Motor neuron (in vitro differentiated cells): ENCODE results near the gene C3orf18. TPM values are rescaled to one million over a fixed set of nuclear protein-coding genes. Genes with fewer than 3 reads are reported as not detected.

Experiments
- ATAC-seq, 8 experiments: fragments of 200-7000 bp; cut with Tn5 transposase; replicated peaks in 6 of 8; 2 replicates each; pipeline ENCODE4 v1.8.0; 2021; ENCODE audit warnings: mild to moderate bottlenecking in 8 of 8, moderate library complexity in 8 of 8
- H3K27ac ChIP-seq, 2 donors: fragments of 250-450 bp; sonication (Bioruptor Pico); 2 replicates each; pipeline ENCODE4 v1.9.0; 2021; ENCODE audit warnings: antibody characterized with exemption in 2 of 2, mild to moderate bottlenecking in 2 of 2, moderate library complexity in 1 of 2
- H3K4me1 ChIP-seq, 2 donors: fragments of 250-450 bp; sonication (Bioruptor Pico); replicated peaks in 1 of 2; 2 replicates each; pipeline ENCODE4 v1.6.1; 2021; ENCODE audit warnings: antibody characterized with exemption in 2 of 2, mild to moderate bottlenecking in 2 of 2, moderate library complexity in 1 of 2
- H3K4me3 ChIP-seq, 5 donors: fragments of 250-450 bp; sonication (Bioruptor Pico); 2 replicates each; pipeline ENCODE4 v1.9.0; 2021; ENCODE audit warnings: antibody characterized with exemption in 5 of 5, mild to moderate bottlenecking in 5 of 5, moderate library complexity in 4 of 5
- WGBS, 10 experiments: fragments of 450-650 bp; shearing (Covaris generic); methylation state at CpG; one replicate each; pipeline ENCODE4 v1.0.0; 2022; 5-methylcytosine and 5-hydroxymethylcytosine counted together
- in situ Hi-C, 9 experiments: fragments of 400-800 bp; cut with MboI; loops; one replicate each; pipeline ENCODE4 v1.15.0; 2021; ENCODE audit warnings: low sequenced_read_pairs in 9 of 9, low pct_unique_long_range_greater_than_20kb in 2 of 9; ENCODE audit not compliant: unreplicated experiment in 9 of 9
- total RNA-seq, 8 experiments: library from RNA; unstranded; fragments of 300-600 nt; gene quantifications; 2 replicates each; pipeline versions ENCODE4 v1.2.3 to v1.2.4, GENCODE V29; 2022

Gene C3orf18
- total RNA-seq, 8 experiments from 2014 or later: 7.4 to 12.3 (median 10.7) TPM

DNA sequence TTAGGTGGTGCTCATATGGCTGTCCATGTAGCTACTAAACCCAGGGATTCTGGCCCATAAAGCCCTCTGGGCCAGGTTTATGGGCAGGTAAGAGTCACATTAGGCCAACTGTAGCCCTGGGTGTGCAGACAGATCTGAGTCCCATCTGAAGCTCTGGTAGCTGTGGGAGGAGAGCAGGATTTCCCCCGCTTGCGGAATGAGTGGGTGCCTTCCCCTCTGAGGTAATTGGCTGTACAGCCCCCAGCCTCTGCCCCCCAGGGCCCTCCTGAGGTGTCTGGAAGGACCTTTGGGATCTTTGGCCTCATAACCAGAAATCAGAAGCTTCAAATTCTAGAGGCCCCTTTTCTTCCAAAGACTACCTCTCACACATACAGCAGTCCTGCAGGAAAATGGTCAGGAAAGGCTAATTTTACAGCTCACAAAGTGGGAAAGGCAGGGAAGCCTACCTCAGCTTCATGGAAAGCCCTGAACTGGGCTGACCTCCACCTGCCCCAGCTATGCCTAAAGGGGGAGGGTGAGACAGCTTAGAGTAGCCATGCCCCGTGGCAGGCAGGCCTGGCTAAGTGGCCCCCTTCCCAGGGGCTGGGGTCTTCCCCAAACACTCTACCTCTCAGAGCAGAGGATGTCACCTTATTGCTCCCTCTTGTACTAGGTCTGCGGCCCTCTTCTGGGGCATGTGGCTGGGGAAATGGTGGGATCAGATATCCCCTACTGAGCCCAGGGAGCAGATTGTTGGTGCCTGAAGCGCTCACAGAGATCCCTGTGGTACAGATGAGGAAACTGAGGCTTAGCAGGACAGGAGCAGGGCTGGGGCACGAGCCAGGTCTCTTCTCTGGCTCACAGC is 18.6 kb upstream of the C3orf18 start:
- Histone ChIP-seq H3K27ac (no peak overlapping the region), H3K4me1 (peaks cover 0 to 4% of the 10 kb centered on the region in 2 donors), H3K4me3 (no peak overlapping the region)
- ATAC-seq: no peak
- WGBS, 10 experiments: 80 to 90% (median 86%) methylated on average over 1 to 3 of the region's 6 CpGs; no CpG with 5 or more reads in 5 of the 10 experiments
- in situ Hi-C loops: no loop called here

DNA sequence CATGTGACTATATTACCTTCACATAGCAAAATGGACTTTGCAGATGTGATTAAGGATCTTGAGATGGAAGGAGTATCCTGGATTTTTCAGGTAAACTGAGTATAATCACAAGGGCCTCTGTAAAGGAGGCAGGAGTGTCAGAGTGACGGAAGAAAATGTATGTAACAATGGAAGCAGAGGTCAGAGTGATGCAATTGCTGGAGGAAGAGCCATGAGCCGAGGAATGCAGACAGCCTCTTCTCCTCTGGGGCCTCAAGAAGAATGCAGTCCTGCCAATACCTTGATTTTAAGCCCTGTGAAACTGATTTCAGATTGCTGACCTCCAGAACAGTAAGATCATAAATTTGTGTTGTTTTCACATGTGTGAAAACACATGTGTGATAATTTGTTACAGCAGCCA is 16.8 kb upstream of the C3orf18 start:
- Histone ChIP-seq H3K27ac (no peak overlapping the region), H3K4me3 (no peak overlapping the region), H3K4me1 (peaks cover 0 to 4% of the 10 kb centered on the region in 2 donors)
- in situ Hi-C loops: no loop called here
- 20 to 100% (median 80%) methylated on average over 1 to 2 of the region's 2 CpGs; no CpG with 5 or more reads in 1 of the 10 experiments for WGBS, 10 experiments
- no peak for ATAC-seq

DNA sequence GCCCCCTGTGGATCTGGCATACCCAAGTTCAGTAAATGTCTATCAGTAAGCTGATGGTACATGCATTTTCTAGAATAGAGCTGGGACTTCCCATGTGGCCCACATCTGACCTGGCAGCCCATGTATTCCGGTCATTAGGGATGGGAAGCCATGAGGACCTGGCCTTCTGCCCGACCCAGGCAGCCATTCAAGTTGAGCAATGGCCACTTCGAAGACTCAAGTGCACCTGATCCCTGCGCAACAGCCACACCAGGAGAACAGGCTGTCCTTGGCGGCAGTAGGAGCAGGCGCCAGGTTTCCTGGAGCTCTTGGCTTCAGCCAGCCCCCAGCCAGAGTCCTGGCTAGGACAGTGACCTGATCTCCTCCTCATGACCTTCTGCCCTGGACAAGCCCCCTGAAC is 16.4 kb upstream of the C3orf18 start:
- Histone ChIP-seq H3K4me1 (peaks cover 0 to 4% of the 10 kb centered on the region in 2 donors), H3K27ac (no peak overlapping the region), H3K4me3 (no peak overlapping the region)
- WGBS, 10 experiments: 64 to 100% (median 93%) methylated on average over 1 to 3 of the region's 6 CpGs; no CpG with 5 or more reads in 5 of the 10 experiments
- in situ Hi-C loops: no loop called here
- ATAC-seq: no peak

DNA sequence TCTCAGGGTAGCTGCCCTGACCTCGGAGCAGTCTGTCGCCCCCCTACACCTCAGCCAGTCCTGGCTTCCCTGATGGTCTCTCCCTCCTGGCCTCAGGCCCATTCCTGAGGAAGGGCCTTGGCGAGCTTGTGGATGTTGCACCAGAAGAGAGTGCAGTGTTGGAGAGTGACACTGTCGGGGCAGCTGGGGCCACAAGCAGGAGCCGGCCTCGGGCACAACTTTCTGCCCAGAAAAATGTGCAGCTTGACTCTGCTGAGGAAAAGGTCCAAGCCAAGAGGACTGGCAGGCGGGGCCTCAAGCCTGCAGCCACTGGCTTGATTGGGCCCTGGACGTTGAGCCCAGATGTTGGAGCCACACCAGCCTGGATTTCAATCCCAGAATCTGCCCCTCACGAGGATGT is 14.5 kb upstream of the C3orf18 start:
- WGBS, 10 experiments: 81 to 100% (median 89%) methylated on average over 2 to 4 of the region's 9 CpGs; no CpG with 5 or more reads in 6 of the 10 experiments
- no peak overlapping the region for H3K4me3 ChIP-seq
- ATAC-seq: no peak

DNA sequence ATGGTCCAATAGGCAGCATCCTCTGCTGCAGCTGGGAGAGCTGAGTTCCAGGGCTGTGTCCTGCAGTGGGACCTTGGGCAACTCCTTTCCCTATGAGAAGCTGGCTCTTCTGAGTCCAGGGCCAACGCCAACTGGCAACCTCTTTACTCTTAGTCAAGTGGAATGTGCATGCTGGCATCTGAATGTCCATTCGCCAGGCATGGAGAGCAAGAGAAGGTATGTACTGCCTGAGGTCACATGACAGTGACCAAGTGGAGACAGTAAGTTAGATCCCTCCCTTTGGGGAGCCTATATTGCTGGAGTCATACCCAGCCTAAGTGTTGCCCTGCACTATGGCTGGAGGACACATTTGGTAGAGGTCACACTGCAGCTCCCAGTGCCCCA is 13.9 kb upstream of the C3orf18 start:
- Histone ChIP-seq H3K4me3 (no peak overlapping the region), H3K4me1 (no peaks in the 10 kb centered on the region), H3K27ac (no peak overlapping the region)
- 100% methylated on average over 1 of the region's 2 CpGs; no CpG with 5 or more reads in 8 of the 10 experiments for WGBS, 10 experiments
- no peak for ATAC-seq
- in situ Hi-C loops: no loop called here

More for the DNA sequence above, 14.5 kb upstream of the C3orf18 start:
- H3K4me1 ChIP-seq: no peaks in the 10 kb centered on the region
- in situ Hi-C loops: no loop called here
- no peak overlapping the region for H3K27ac ChIP-seq

DNA sequence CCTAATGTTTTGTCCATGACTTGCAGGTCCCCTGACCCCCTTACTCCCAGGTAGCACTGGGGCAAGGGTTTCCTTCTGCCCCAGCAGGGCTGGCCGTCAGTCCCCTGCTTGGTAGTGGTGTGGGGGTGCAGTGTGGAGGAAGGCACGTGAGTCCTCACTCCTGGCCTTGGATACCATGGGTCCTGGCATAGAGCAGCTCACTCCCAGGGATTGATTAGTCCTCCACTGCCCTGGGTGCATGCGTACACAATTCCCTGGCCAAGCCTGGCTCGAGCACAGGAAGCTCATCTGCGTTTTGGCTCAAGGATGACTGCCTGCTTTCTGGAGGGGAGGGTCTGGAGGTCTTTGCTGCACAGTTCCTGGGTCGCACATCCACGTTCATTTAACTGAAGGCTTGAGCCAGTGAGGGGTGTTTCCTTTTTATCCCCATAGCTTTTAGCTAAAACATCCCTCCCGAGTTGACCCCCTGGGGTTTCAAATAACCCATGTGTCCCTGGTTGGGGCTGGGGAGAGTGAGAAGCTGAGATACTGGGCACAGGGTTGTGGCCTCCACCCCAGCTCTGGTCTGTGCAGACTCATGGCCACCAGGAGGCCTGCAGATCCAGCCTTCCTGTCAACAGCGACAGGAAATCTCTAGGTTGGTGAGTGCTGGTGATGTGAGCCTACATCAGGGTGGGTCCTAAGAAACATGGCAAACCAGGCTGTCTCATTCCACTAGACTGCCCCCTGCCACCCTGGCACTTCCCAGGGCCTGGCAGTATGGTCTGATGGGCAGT is 13.3 kb upstream of the C3orf18 start:
- ATAC-seq: no peak
- H3K4me1 ChIP-seq: no peaks in the 10 kb centered on the region
- WGBS, 10 experiments: 40 to 100% (median 82%) methylated on average over 1 to 4 of the region's 9 CpGs; no CpG with 5 or more reads in 5 of the 10 experiments

DNA sequence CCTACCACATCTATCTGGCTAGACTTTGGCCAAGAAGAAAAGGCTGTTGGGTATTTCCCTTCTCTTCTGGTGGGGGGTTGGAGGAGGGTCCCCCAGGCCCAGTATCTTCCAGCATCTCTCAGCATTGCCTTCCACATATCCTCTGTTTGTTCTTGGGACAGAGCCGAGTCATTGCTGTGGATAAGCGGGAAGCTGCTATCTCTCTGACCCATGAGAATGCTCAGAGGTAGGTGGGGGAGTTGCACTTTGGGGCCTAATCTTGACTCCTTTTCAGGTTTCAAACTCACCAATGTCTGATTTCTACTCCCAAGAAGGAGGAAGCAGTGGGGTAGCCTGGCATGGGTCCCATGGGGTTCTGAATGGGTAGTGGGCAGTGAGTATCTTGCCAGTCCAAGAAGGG is 9.8 kb upstream of the C3orf18 start:
- H3K27ac ChIP-seq: no peak overlapping the region
- ATAC-seq: no peak
- 100% methylated on average over 1 to 2 of the region's 2 CpGs; no CpG with 5 or more reads in 8 of the 10 experiments for WGBS, 10 experiments
- H3K4me1 ChIP-seq: no peaks in the 10 kb centered on the region
- H3K4me3 ChIP-seq: no peak overlapping the region
- in situ Hi-C loops: no loop called here

More for the DNA sequence above, 13.3 kb upstream of the C3orf18 start:
- H3K4me3 ChIP-seq: no peak overlapping the region
- in situ Hi-C loops: no loop called here
- H3K27ac ChIP-seq: no peak overlapping the region

DNA sequence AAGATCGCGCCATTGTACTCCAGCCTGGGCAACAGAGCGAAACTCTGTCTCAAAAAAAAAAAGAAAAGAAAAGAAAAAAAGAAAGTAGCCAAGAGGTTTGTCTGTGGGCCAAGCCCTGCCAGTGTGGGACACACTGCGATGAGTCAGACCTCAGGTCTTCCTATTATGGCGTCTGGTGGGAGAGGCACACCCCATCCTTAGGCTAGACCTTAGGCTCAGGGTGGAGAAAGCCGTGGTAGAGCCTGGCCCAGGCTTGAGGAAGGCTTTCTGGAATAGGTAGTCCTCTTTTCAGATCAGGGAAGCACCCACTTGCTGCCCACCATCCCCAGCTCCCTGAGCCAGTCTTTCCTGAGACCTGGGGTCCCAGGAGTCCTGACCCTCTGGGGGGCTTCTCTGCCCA is 7.8 kb upstream of the C3orf18 start:
- WGBS, 10 experiments: 73 to 100% (median 91%) methylated on average over 3 to 5 of the region's 6 CpGs; no CpG with 5 or more reads in 5 of the 10 experiments
- H3K4me3 ChIP-seq: no peak overlapping the region
- ATAC-seq: peak in 3 of 8 experiments; percentile 32 to 88 (median 80)
- in situ Hi-C loops: no loop called here
- no peak overlapping the region for H3K27ac ChIP-seq
- H3K4me1 ChIP-seq: peaks cover 2 to 3% of the 10 kb centered on the region in 2 donors

DNA sequence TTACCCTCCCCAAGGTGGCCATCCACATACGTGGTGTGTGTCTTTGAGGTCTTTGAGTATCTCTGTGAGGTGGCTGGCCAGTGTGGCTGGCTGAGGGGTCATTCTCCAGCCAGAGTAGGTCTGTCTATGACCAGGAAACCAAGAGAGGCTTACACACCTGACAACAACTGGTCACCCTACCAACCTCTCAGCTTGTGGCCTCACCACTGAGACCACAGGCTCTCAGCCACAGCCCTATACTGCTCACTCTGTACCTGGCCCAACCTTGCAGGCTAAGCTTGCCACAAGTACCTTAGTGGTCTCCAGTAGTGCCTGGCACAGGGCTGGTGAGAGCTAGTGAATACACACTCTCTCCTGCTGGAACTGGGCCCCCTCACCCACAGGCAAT is 6.9 kb upstream of the C3orf18 start:
- in situ Hi-C loops: loop anchor here in 1 of 9 experiments (5.0 kb wide), 1 partner anchor 38 kb away; the partner anchor contains the start of gene CISH
- Histone ChIP-seq H3K4me1 (peaks cover 3 to 7% of the 10 kb centered on the region in 2 donors), H3K4me3 (no peak overlapping the region), H3K27ac (no peak overlapping the region)
- ATAC-seq: no peak
- no CpG with 5 or more reads among the region's 1 CpG for WGBS, 10 experiments

DNA sequence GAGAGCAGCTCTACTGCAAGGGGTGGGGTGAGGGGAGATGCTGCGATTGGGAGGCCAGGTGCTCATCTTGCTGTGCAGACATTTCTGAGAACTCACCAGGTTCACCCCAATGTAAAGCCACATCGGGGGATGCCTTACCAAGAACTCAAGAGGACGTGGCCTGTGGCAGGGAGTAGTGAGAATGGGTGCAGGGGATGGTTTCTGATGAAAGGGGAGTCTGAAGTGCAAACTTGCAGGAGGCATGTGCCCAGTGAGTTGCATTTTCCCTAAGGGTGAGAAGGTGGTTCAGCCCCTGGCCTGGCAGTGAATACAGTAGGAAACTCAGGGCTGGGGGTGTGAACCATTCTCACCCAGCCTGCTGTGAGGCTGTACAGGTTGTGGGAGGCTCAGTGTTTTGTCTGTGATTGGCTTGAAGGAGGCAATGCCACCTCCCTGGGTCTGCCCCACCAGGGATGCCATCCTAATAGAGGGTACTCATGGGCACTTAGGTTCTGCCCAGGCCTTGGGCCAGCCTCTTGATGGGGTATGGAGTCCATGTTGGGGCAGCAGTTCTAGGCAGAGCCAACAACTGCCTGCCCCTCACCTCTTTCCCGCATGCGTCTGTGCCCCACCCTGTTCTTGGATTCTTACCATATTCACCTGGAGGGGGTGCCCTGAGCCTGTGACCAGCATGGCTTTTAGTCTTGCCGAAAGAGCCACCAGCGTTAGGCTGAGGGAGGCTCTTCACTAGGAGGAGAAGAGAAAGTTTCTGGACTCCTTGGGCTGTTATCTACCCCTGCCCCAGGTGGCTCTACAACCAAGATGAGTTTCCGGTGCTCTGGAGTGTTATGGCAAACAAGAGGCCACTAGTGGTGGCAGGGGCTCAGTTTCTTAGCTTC is 6.3 kb upstream of the C3orf18 start:
- H3K4me1 ChIP-seq: peaks cover 3 to 7% of the 10 kb centered on the region in 2 donors
- no peak overlapping the region for H3K27ac ChIP-seq
- H3K4me3 ChIP-seq: no peak overlapping the region
- in situ Hi-C loops: loop anchor here in 1 of 9 experiments (5.0 kb wide), 1 partner anchor 38 kb away; the partner anchor contains the start of gene CISH
- 76 to 100% methylated on average over 1 to 4 of the region's 8 CpGs; no CpG with 5 or more reads in 8 of the 10 experiments for WGBS, 10 experiments
- no peak for ATAC-seq

DNA sequence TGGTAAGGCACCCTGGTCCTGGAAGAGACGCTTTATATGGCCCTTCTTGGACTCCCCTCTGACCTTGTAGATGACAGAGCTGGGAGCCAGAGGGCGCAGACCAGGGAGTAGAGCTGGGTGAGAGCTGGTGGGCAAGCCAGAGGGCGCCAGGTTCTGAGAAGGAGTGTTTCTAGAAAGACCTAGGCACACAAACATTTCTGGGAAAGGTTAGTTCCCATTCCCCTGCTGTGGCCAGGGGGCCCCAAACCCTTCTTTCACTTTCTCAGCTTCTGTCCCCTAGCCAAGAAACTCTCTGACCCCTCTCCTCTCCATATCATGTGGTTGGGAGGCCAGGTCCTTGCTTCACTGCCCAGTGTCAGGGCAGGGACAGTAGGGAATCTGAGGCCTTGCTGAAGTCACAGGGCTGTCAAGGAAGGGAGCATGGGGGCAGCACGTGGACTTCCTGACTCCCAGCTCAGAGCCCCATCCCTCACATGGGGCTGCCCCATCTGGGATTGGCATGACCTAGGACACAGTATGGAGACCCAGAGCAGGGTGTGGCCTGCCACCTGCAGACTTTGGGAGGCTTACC is 5.3 kb upstream of the C3orf18 start:
- H3K4me3 ChIP-seq: no peak overlapping the region
- no peak for ATAC-seq
- 79 to 100% (median 85%) methylated on average over 1 to 3 of the region's 4 CpGs; no CpG with 5 or more reads in 4 of the 10 experiments for WGBS, 10 experiments
- in situ Hi-C loops: loop anchor here in 1 of 9 experiments (5.0 kb wide), 1 partner anchor 39 kb away; the partner anchor contains the start of gene CISH
- H3K4me1 ChIP-seq: peaks cover 7 to 13% of the 10 kb centered on the region in 2 donors
- H3K27ac ChIP-seq: no peak overlapping the region

DNA sequence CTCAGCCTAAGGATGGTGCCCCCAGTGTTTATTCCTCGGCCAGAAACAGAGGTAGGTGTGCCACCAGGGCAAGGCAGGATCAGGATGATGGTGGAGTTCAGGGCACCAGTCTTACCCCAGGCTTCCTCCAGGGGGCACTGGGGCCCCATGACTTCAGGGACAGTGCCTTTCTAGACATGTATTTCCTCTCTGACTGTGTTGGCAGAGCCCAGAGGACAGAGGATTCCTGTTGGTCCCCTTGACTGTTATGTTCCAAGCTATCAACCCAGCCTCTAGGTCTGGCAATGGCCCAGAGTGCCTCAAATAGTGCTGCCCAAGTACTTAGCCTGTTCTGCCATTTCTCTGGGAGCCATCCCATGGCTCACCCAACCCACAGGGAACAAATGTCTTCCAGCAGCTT is 4.6 kb upstream of the C3orf18 start:
- peaks cover 9 to 14% of the 10 kb centered on the region in 2 donors for H3K4me1 ChIP-seq
- in situ Hi-C loops: loop anchor here in 1 of 9 experiments (5.0 kb wide), 1 partner anchor 40 kb away; the partner anchor contains the start of gene CISH
- no peak overlapping the region for H3K27ac ChIP-seq
- no CpG with 5 or more reads among the region's 1 CpG for WGBS, 10 experiments
- H3K4me3 ChIP-seq: no peak overlapping the region
- ATAC-seq: peak in 4 of 8 experiments; percentile 3 to 19 (median 6)
